H9 (cell line): Measurements from ENCODE around the gene CHRND. TPM values are rescaled to one million over a fixed set of nuclear protein-coding genes. Genes with fewer than 3 reads are reported as not detected.

Experiments
- DNase-seq: peaks from one replicate; pipeline ENCODE4 v3.0.0-alpha.2; 2017
- H2AFZ ChIP-seq: one replicate; pipeline ENCODE4 v1.6.1; 2013; ENCODE audit warnings: mild to moderate bottlenecking, low read length, control low read depth, moderate library complexity
- H2AK5ac ChIP-seq: 2 replicates; pipeline ENCODE4 v1.6.1; 2013; ENCODE audit warnings: low read length, control low read depth, mixed read lengths; ENCODE audit not compliant: insufficient read length
- H2BK120ac ChIP-seq: one replicate; pipeline ENCODE4 v1.6.1; 2013; ENCODE audit warnings: low read depth, mild to moderate bottlenecking, low read length, control low read depth, inconsistent platforms; ENCODE audit not compliant: poor library complexity, severe bottlenecking
- H2BK12ac ChIP-seq: 2 replicates; pipeline ENCODE4 v1.6.1; 2013; ENCODE audit warnings: low read length, control low read depth, mixed read lengths, low read depth; ENCODE audit not compliant: insufficient read length
- H2BK15ac ChIP-seq: 2 replicates; pipeline ENCODE4 v1.6.1; 2013; ENCODE audit warnings: low read depth, low read length, control low read depth
- H2BK20ac ChIP-seq: one replicate; pipeline ENCODE4 v1.6.1; 2013; ENCODE audit warnings: low read depth, mild to moderate bottlenecking, low read length, control low read depth, inconsistent platforms; ENCODE audit not compliant: poor library complexity, severe bottlenecking
- H2BK5ac ChIP-seq: 2 replicates; pipeline ENCODE4 v1.6.1; 2013; ENCODE audit warnings: low read length, control low read depth, mixed read lengths; ENCODE audit not compliant: insufficient read length
- H3K14ac ChIP-seq: 2 replicates; pipeline ENCODE4 v1.6.1; 2013; ENCODE audit warnings: low read length, control low read depth; ENCODE audit not compliant: insufficient read depth
- H3K18ac ChIP-seq: 2 replicates; pipeline ENCODE4 v1.6.1; 2013; ENCODE audit warnings: low read depth, mild to moderate bottlenecking, mixed read lengths, low read length, control low read depth; ENCODE audit not compliant: insufficient read length
- H3K23ac ChIP-seq: 2 replicates; pipeline ENCODE4 v1.6.1; 2013; ENCODE audit warnings: low read length, control low read depth, mixed read lengths, low read depth; ENCODE audit not compliant: insufficient read length
- H3K23me2 ChIP-seq: 2 replicates; pipeline ENCODE4 v1.6.1; 2013; ENCODE audit warnings: low read depth, mild to moderate bottlenecking, mixed read lengths, low read length, control low read depth; ENCODE audit not compliant: insufficient read length, poor library complexity, severe bottlenecking
- H3K27ac ChIP-seq: 2 replicates; pipeline ENCODE4 v1.5.1; 2013; ENCODE audit warnings: low read length, control low read depth, mixed read lengths, low read depth; ENCODE audit not compliant: insufficient read length
- H3K27me3 ChIP-seq: 2 replicates; pipeline ENCODE4 v1.6.1; 2013; ENCODE audit warnings: low read length, control low read depth, inconsistent platforms; ENCODE audit not compliant: insufficient read depth
- H3K4ac ChIP-seq: 2 replicates; pipeline ENCODE4 v1.6.1; 2013; ENCODE audit warnings: low read depth, mild to moderate bottlenecking, control low read depth, inconsistent platforms, low read length, moderate library complexity
- H3K4me1 ChIP-seq: 2 replicates; pipeline ENCODE4 v1.6.1; 2013; ENCODE audit warnings: low read length, control low read depth, inconsistent platforms; ENCODE audit not compliant: insufficient read depth
- H3K4me2 ChIP-seq: 2 replicates; pipeline ENCODE4 v1.6.1; 2013; ENCODE audit warnings: low read length, control low read depth, mixed read lengths; ENCODE audit not compliant: insufficient read length, insufficient read depth
- H3K56ac ChIP-seq: 2 replicates; pipeline ENCODE4 v1.6.1; 2013; ENCODE audit warnings: low read depth, mild to moderate bottlenecking, mixed read lengths, low read length, control low read depth; ENCODE audit not compliant: insufficient read length
- H3K79me1 ChIP-seq: 2 replicates; pipeline ENCODE4 v1.6.1; 2013; ENCODE audit warnings: low read depth, mild to moderate bottlenecking, moderate library complexity, low read length, control low read depth, inconsistent platforms; ENCODE audit not compliant: insufficient read depth, poor library complexity, severe bottlenecking
- H3K79me2 ChIP-seq: 2 replicates; pipeline ENCODE4 v1.6.1; 2013; ENCODE audit warnings: low read length, control low read depth, inconsistent platforms; ENCODE audit not compliant: insufficient read depth
- H3K9ac ChIP-seq: 2 replicates; pipeline ENCODE4 v1.6.1; 2013; ENCODE audit warnings: low read length, control low read depth, mixed read lengths; ENCODE audit not compliant: insufficient read length; ENCODE audit errors: extremely low read depth
- H3K9me3 ChIP-seq: one replicate; pipeline ENCODE4 v1.6.1; 2013; ENCODE audit warnings: low read depth, low read length, inconsistent platforms; ENCODE audit not compliant: control insufficient read depth
- H3T11ph ChIP-seq: one replicate; pipeline ENCODE4 v1.6.1; 2013; ENCODE audit warnings: mild to moderate bottlenecking, low read length, control low read depth, inconsistent platforms
- H4K20me1 ChIP-seq: one replicate; pipeline ENCODE4 v1.6.1; 2013; ENCODE audit not compliant: control insufficient read depth, insufficient read length, insufficient read depth
- H4K5ac ChIP-seq: 2 replicates; pipeline ENCODE4 v1.6.1; 2013; ENCODE audit warnings: low read depth, mild to moderate bottlenecking, mixed read lengths, low read length, control low read depth; ENCODE audit not compliant: insufficient read length
- H4K8ac ChIP-seq: replicated peaks from 2 replicates; pipeline ENCODE4 v1.6.1; 2013; ENCODE audit warnings: low read length, control low read depth, mixed read lengths, low read depth; ENCODE audit not compliant: insufficient read length
- H4K91ac ChIP-seq: 2 replicates; pipeline ENCODE4 v1.6.1; 2013; ENCODE audit warnings: low read depth, mild to moderate bottlenecking, moderate library complexity, mixed read lengths, low read length, control low read depth; ENCODE audit not compliant: insufficient read length
- H3K27ac Mint-ChIP-seq, 3 experiments: 2 replicates in 2 of 3; 3 replicates in 1 of 3; pipeline ENCODE4 v1.8.0; 2020 to 2021; ENCODE audit warnings: mixed read lengths in 3 of 3, mild to moderate bottlenecking in 1 of 3, moderate library complexity in 1 of 3
- H3K27me3 Mint-ChIP-seq: 2 replicates; pipeline ENCODE4 v1.8.0; 2021; ENCODE audit warnings: low read depth, mild to moderate bottlenecking, moderate library complexity, mixed read lengths
- H3K36me3 Mint-ChIP-seq, 3 experiments: 2 replicates in 2 of 3; 3 replicates in 1 of 3; pipeline ENCODE4 v1.8.0; 2020 to 2021; ENCODE audit warnings: low read depth in 3 of 3, mixed read lengths in 3 of 3; ENCODE audit not compliant: insufficient read depth in 1 of 3
- H3K4me1 Mint-ChIP-seq, 2 experiments: 2 replicates each; pipeline ENCODE4 v1.8.0; 2020; ENCODE audit warnings: mixed read lengths in 2 of 2
- H3K4me3 Mint-ChIP-seq, 2 experiments: 2 replicates in 1 of 2; 3 replicates in 1 of 2; pipeline ENCODE4 v1.8.0; 2020 to 2021; ENCODE audit warnings: mild to moderate bottlenecking in 2 of 2, mixed read lengths in 2 of 2, moderate library complexity in 1 of 2
- H3K9me3 Mint-ChIP-seq, 2 experiments: 2 replicates in 1 of 2; 3 replicates in 1 of 2; pipeline ENCODE4 v1.8.0; 2020; ENCODE audit warnings: mild to moderate bottlenecking in 2 of 2, mixed read lengths in 2 of 2, moderate library complexity in 1 of 2
- WGBS: extraction: QIAGEN DNeasy Blood & Tissue Kit; methylation state at CpG from one replicate; pipeline ENCODE4 v1.1.7; 2013; ENCODE audit warnings: missing lambda C conversion rate, low lambda C conversion rate, mixed read lengths; ENCODE audit not compliant: insufficient read length; ENCODE audit errors: extremely low coverage; 5-methylcytosine and 5-hydroxymethylcytosine counted together
- total RNA-seq: library from RNA; stranded (reverse); gene quantifications from 2 replicates; pipeline ENCODE4 v1.2.1, GENCODE V29; 2021
- TF ChIP-seq, protein P1 (sequence below): fragments of 200-600 bp; sonication (generic); conservative IDR thresholded peaks from 3 replicates; pipeline ENCODE4 v1.8.0; 2021; ENCODE audit warnings: antibody characterized with exemption, mild to moderate bottlenecking

CHRND gene
- total RNA-seq, 1 experiment from 2014 or later: not detected

DNA sequence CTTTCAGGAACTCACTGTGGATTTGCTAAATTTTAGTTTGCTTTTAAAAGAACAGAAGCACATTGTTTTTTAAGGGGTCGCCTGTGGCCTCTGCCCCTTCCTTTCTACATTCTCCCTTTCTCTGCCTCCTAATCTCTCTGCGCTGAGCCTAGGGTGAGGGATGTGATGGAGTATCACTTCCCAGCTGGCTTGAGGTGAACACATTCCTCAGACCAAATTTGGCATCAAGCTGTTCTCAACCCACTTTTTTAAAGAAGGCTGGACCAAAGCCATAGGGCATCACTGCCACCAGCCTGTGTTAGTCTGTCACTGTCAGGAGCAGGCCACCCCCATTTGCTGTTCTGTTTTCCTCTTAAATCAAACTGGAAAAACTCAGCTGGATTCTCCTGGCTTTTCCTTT is 51.9 kb downstream of the CHRND start:
- Histone ChIP-seq H3K27me3 (no peaks in the 10 kb centered on the region), H3K4me2 (no peak overlapping the region), H2BK5ac (no peak overlapping the region), H3T11ph (no peak overlapping the region), H2BK15ac (no peak overlapping the region), H3K79me1 (no peaks in the 10 kb centered on the region), H2BK120ac (no peak overlapping the region), H3K9me3 (no peaks in the 10 kb centered on the region), H2AK5ac (no peak overlapping the region), H3K4ac (no peak overlapping the region), H4K91ac (no peak overlapping the region), H4K8ac (no peak overlapping the region), H3K14ac (no peak overlapping the region), H4K20me1 (no peaks in the 10 kb centered on the region), H3K79me2 (no peaks in the 10 kb centered on the region), H3K23ac (no peak overlapping the region), H2BK20ac (no peak overlapping the region), H3K27ac (no peak overlapping the region), H2BK12ac (no peak overlapping the region), H3K23me2 (no peaks in the 10 kb centered on the region), H2AFZ (no peak overlapping the region), H4K5ac (no peak overlapping the region), H3K9ac (no peak overlapping the region), H3K18ac (no peak overlapping the region), H3K56ac (no peak overlapping the region), H3K4me1 (no peaks in the 10 kb centered on the region)
- DNase-seq: no peak
- Mint-ChIP-seq H3K4me1 (no peaks in the 10 kb centered on the region), H3K4me3 (no peak overlapping the region), H3K27ac (no peak overlapping the region), H3K9me3 (no peaks in the 10 kb centered on the region), H3K27me3 (no peaks in the 10 kb centered on the region), H3K36me3 (peaks cover 8 to 57% (median 37%) of the 10 kb centered on the region in 3 experiments; a peak in 6 of 7 replicates)
- WGBS: no CpG with 5 or more reads among the region's 2 CpGs
- TF ChIP-seq, protein P1, sequence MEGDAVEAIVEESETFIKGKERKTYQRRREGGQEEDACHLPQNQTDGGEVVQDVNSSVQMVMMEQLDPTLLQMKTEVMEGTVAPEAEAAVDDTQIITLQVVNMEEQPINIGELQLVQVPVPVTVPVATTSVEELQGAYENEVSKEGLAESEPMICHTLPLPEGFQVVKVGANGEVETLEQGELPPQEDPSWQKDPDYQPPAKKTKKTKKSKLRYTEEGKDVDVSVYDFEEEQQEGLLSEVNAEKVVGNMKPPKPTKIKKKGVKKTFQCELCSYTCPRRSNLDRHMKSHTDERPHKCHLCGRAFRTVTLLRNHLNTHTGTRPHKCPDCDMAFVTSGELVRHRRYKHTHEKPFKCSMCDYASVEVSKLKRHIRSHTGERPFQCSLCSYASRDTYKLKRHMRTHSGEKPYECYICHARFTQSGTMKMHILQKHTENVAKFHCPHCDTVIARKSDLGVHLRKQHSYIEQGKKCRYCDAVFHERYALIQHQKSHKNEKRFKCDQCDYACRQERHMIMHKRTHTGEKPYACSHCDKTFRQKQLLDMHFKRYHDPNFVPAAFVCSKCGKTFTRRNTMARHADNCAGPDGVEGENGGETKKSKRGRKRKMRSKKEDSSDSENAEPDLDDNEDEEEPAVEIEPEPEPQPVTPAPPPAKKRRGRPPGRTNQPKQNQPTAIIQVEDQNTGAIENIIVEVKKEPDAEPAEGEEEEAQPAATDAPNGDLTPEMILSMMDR: no peak
